ENCODE results near the gene PIK3C2A. TPM values are rescaled to one million over a fixed set of nuclear protein-coding genes. Genes with fewer than 3 reads are reported as not detected.

Gene PIK3C2A
- polyA plus RNA-seq, 3 donors: 5.3 to 9.3 (median 6.0) TPM

DNA sequence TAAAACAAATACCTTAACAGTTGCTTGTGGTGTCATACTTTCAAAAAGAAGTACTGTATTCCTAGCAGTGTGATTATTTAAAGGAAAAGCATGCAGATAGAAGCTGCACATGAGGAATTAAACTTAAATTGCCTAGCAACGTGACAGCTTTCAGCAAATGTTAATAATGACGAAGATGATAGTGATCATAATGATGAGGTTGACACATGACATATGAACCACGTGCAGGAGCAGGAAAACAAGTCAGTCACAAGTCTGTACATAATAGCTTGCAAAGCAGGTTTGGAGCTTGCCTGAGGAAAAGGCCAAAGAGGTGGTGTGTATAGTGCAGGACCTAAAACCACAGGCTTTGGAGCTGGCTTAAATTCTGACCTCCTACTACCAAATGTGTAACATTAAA lies 30.6 kb upstream of the PIK3C2A start:
- H3K4me1 ChIP-seq (ENCODE audit: control insufficient read depth in 1 of 2, insufficient read depth in 2 of 2, low read length in 2 of 2): no peaks in the 10 kb centered on the region
- H3K27me3 Mint-ChIP-seq (ENCODE audit: low read depth in 3 of 3): peaks cover 4 to 42% (median 21%) of the 10 kb centered on the region in 3 donors
- H3K9ac ChIP-seq (ENCODE audit: insufficient read depth, low read length, poor library complexity, severe bottlenecking): no peak overlapping the region
- H4K20me1 ChIP-seq (ENCODE audit: insufficient read depth, low read length): no peaks in the 10 kb centered on the region
- H2AFZ ChIP-seq (ENCODE audit: insufficient read depth, low read depth, low read length, poor library complexity, severe bottlenecking): no peak overlapping the region
- H3K36me3 Mint-ChIP-seq: no peaks in the 10 kb centered on the region
- H3K27me3 ChIP-seq (ENCODE audit: control insufficient read depth in 2 of 2, insufficient read depth in 2 of 2, low read length in 2 of 2): peaks cover 0 to 14% of the 10 kb centered on the region in 2 donors
- peaks cover under 1% of the 10 kb centered on the region for H3K4me1 Mint-ChIP-seq
- no peaks in the 10 kb centered on the region for H3K9me3 ChIP-seq (replicated peaks in 1 of 2; ENCODE audit: control insufficient read depth in 1 of 2, insufficient read depth in 1 of 2, low read length in 2 of 2)
- H3K4me3 ChIP-seq (replicated peaks in 1 of 3; ENCODE audit: low read depth in 2 of 3, low read length in 3 of 3): no peak overlapping the region
- H3K27ac Mint-ChIP-seq: no peak overlapping the region
- H3K9me3 Mint-ChIP-seq: peaks cover 0 to 8% (median 3%) of the 10 kb centered on the region in 7 donors
- DNase-seq: no peak
- H3K27ac ChIP-seq (ENCODE audit: low read depth in 1 of 2, low read length in 2 of 2): no peak overlapping the region
- no peaks in the 10 kb centered on the region for H3K36me3 ChIP-seq (replicated peaks in 1 of 2; ENCODE audit: control insufficient read depth in 1 of 2, insufficient read depth in 2 of 2, low read length in 2 of 2)
- no peak overlapping the region for H3K4me3 Mint-ChIP-seq
- H3K4me2 ChIP-seq (replicated peaks; ENCODE audit: extremely low read depth, low read length, poor library complexity, severe bottlenecking): no peak overlapping the region
- TF ChIP-seq, protein P1, sequence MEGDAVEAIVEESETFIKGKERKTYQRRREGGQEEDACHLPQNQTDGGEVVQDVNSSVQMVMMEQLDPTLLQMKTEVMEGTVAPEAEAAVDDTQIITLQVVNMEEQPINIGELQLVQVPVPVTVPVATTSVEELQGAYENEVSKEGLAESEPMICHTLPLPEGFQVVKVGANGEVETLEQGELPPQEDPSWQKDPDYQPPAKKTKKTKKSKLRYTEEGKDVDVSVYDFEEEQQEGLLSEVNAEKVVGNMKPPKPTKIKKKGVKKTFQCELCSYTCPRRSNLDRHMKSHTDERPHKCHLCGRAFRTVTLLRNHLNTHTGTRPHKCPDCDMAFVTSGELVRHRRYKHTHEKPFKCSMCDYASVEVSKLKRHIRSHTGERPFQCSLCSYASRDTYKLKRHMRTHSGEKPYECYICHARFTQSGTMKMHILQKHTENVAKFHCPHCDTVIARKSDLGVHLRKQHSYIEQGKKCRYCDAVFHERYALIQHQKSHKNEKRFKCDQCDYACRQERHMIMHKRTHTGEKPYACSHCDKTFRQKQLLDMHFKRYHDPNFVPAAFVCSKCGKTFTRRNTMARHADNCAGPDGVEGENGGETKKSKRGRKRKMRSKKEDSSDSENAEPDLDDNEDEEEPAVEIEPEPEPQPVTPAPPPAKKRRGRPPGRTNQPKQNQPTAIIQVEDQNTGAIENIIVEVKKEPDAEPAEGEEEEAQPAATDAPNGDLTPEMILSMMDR (IDR thresholded peaks at IDR 0.05): no peak
- no peaks in the 10 kb centered on the region for H3K79me2 ChIP-seq (ENCODE audit: insufficient read depth, low read length)
- 77% methylated on average over 3 of the region's 3 CpGs for WGBS (ENCODE audit: insufficient coverage)
- intact Hi-C loops (cut with micrococcal nuclease): loop anchor here (10.0 kb wide), 2 partner anchors 116 to 266 kb away; partner anchors contain the start of gene NCR3LG1 (in 1 of the 2)

DNA sequence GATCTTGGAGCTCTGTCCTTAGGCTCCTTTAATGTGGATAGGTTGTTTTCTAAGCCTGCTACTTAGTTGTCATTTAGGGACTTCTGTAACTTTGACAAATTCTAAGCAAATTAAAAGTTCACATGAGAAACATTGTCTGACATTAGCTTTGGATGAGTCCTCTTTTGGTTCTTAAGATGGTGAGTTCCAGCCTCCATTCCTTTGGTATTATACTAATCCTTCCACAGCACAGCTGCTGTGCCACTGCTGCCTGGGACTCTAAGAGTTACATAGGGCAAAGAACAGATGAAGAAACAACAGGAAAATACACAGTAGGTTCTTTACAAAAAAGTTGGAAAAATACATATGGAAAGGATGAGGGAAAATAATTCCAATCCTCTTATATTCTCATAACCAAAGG lies 25.3 kb upstream of the PIK3C2A start:
- intact Hi-C loops (cut with micrococcal nuclease): loop anchor here (10.0 kb wide), 2 partner anchors 122 to 272 kb away; partner anchors contain the start of gene NCR3LG1 (in 1 of the 2)
- H3K79me2 ChIP-seq (ENCODE audit: insufficient read depth, low read length): no peaks in the 10 kb centered on the region

More for the DNA sequence above, 25.3 kb upstream of the PIK3C2A start:
- no peak overlapping the region for H2AFZ ChIP-seq (ENCODE audit: insufficient read depth, low read depth, low read length, poor library complexity, severe bottlenecking)
- no peak overlapping the region for H3K27ac ChIP-seq (ENCODE audit: low read depth in 1 of 2, low read length in 2 of 2)
- peaks cover 7 to 15% of the 10 kb centered on the region in 2 donors for H3K4me1 ChIP-seq (ENCODE audit: control insufficient read depth in 1 of 2, insufficient read depth in 2 of 2, low read length in 2 of 2)
- TF ChIP-seq, protein P1 (IDR thresholded peaks at IDR 0.05): no peak
- H3K4me1 Mint-ChIP-seq: peaks cover 12% of the 10 kb centered on the region
- no peak for DNase-seq
- peaks cover 0 to 18% (median 5%) of the 10 kb centered on the region in 3 donors for H3K27me3 Mint-ChIP-seq (ENCODE audit: low read depth in 3 of 3)
- H3K9me3 ChIP-seq (replicated peaks in 1 of 2; ENCODE audit: control insufficient read depth in 1 of 2, insufficient read depth in 1 of 2, low read length in 2 of 2): no peaks in the 10 kb centered on the region
- H3K27me3 ChIP-seq (ENCODE audit: control insufficient read depth in 2 of 2, insufficient read depth in 2 of 2, low read length in 2 of 2): peaks cover 0 to 2% of the 10 kb centered on the region in 2 donors
- H3K36me3 Mint-ChIP-seq: no peaks in the 10 kb centered on the region
- no peaks in the 10 kb centered on the region for H3K36me3 ChIP-seq (replicated peaks in 1 of 2; ENCODE audit: control insufficient read depth in 1 of 2, insufficient read depth in 2 of 2, low read length in 2 of 2)
- no peak overlapping the region for H3K4me3 ChIP-seq (replicated peaks in 1 of 3; ENCODE audit: low read depth in 2 of 3, low read length in 3 of 3)
- no peaks in the 10 kb centered on the region for H4K20me1 ChIP-seq (ENCODE audit: insufficient read depth, low read length)
- H3K4me3 Mint-ChIP-seq: no peak overlapping the region
- no peak overlapping the region for H3K4me2 ChIP-seq (replicated peaks; ENCODE audit: extremely low read depth, low read length, poor library complexity, severe bottlenecking)
- H3K9me3 Mint-ChIP-seq: no peaks in the 10 kb centered on the region
- H3K9ac ChIP-seq (ENCODE audit: insufficient read depth, low read length, poor library complexity, severe bottlenecking): no peak overlapping the region
- H3K27ac Mint-ChIP-seq: no peak overlapping the region
